WTC11 (cell line): ENCODE data around the gene PIP4K2C. TPM values are rescaled to one million over a fixed set of nuclear protein-coding genes. Genes with fewer than 3 reads are reported as not detected.
A peak's percentile ranks its signal among the peaks of the same experiment; 100 is the strongest.

Experiments
- ATAC-seq: fragments of 200-7000 bp; cut with Tn5 transposase; 2 replicates; pipeline ENCODE4 v1.10.0; 2021; ENCODE audit warnings: mild to moderate bottlenecking, moderate library complexity
- CTCF ChIA-PET: fragments of 300-600 bp; sonication (Branson Sonifier 250); formaldehyde crosslinking; loops from one replicate; lab custom pipeline; 2021; ENCODE audit warnings: antibody characterized with exemption; lab: Charles Lee
- POLR2A ChIA-PET: fragments of 350-600 bp; sonication (Branson Sonifier 250); formaldehyde crosslinking; loops from one replicate; lab custom pipeline; 2021; ENCODE audit warnings: antibody characterized with exemption; lab: Charles Lee
- DNase-seq: peaks from one replicate; pipeline ENCODE4 v3.0.0; 2021; ENCODE audit warnings: low spot score
- H3K27ac Mint-ChIP-seq: 2 replicates; pipeline ENCODE4 v1.8.0; 2021; ENCODE audit warnings: mixed read lengths
- H3K27me3 Mint-ChIP-seq: 2 replicates; pipeline ENCODE4 v1.8.0; 2021; ENCODE audit warnings: low read depth, mild to moderate bottlenecking, moderate library complexity, mixed read lengths
- H3K36me3 Mint-ChIP-seq: 2 replicates; pipeline ENCODE4 v1.8.0; 2021; ENCODE audit warnings: mixed read lengths
- H3K4me1 Mint-ChIP-seq: 2 replicates; pipeline ENCODE4 v1.8.0; 2022; ENCODE audit warnings: mixed read lengths
- H3K4me3 Mint-ChIP-seq: 2 replicates; pipeline ENCODE4 v1.8.0; 2021; ENCODE audit warnings: mild to moderate bottlenecking, moderate library complexity, mixed read lengths
- H3K9me3 Mint-ChIP-seq: 2 replicates; pipeline ENCODE4 v1.8.0; 2021; ENCODE audit warnings: mixed read lengths
- AFF4 ChIP-seq: sonication (generic); formaldehyde crosslinking; IDR thresholded peaks from 2 replicates; pipeline ENCODE4 v1.8.1; 2023; ENCODE audit warnings: mild to moderate bottlenecking, missing genetic modification reagents, borderline replicate concordance
- CREB1 ChIP-seq: sonication (generic); formaldehyde crosslinking; IDR thresholded peaks from 2 replicates; pipeline ENCODE4 v1.8.0; 2023; ENCODE audit warnings: mild to moderate bottlenecking, missing genetic modification reagents
- ETV6 ChIP-seq: sonication (generic); formaldehyde crosslinking; IDR thresholded peaks from 2 replicates; pipeline ENCODE4 v1.8.1; 2022; ENCODE audit warnings: mild to moderate bottlenecking, missing genetic modification reagents
- FOXJ3 ChIP-seq: sonication (generic); formaldehyde crosslinking; IDR thresholded peaks from 2 replicates; pipeline ENCODE4 v1.9.0; 2021; ENCODE audit warnings: missing genetic modification reagents, mild to moderate bottlenecking, borderline replicate concordance
- GABPB1 ChIP-seq: sonication (generic); formaldehyde crosslinking; IDR thresholded peaks from 2 replicates; pipeline ENCODE4 v1.8.1; 2023; ENCODE audit warnings: mild to moderate bottlenecking, missing genetic modification reagents
- MXD4 ChIP-seq: fragments of 250-450 bp; sonication (Bioruptor Pico); IDR thresholded peaks from 2 replicates; pipeline ENCODE4 v1.8.0; 2021; ENCODE audit warnings: mild to moderate bottlenecking, moderate library complexity, borderline replicate concordance
- NFYB ChIP-seq: sonication (generic); formaldehyde crosslinking; conservative IDR thresholded peaks from 2 replicates; pipeline ENCODE4 v1.8.0; 2022; ENCODE audit warnings: low read depth, missing genetic modification reagents
- OVOL2 ChIP-seq: fragments of 250-450 bp; sonication (Bioruptor Pico); IDR thresholded peaks from 2 replicates; pipeline ENCODE4 v1.9.0; 2021; ENCODE audit warnings: mild to moderate bottlenecking, borderline replicate concordance
- SMAD3 ChIP-seq: sonication (generic); formaldehyde crosslinking; IDR thresholded peaks from 2 replicates; pipeline ENCODE4 v1.8.0; 2022; ENCODE audit warnings: missing genetic modification reagents, mild to moderate bottlenecking, borderline replicate concordance
- SOX15 ChIP-seq: fragments of 250-450 bp; sonication (Bioruptor Pico); IDR thresholded peaks from 2 replicates; pipeline ENCODE4 v1.9.0; 2021; ENCODE audit warnings: mild to moderate bottlenecking
- ZNF138 ChIP-seq: sonication (generic); formaldehyde crosslinking; conservative IDR thresholded peaks from 2 replicates; pipeline ENCODE4 v1.8.1; 2022; ENCODE audit warnings: mild to moderate bottlenecking, moderate library complexity, missing genetic modification reagents
- ZNF317 ChIP-seq: sonication (generic); formaldehyde crosslinking; IDR thresholded peaks from 2 replicates; pipeline ENCODE4 v1.8.1; 2023; ENCODE audit warnings: low read depth, mild to moderate bottlenecking, moderate library complexity, missing genetic modification reagents, borderline replicate concordance
- total RNA-seq: library from RNA; stranded (reverse); gene quantifications from 3 replicates; pipeline ENCODE4 v1.2.3, GENCODE V29; 2021
- TF ChIP-seq, protein P1 (sequence below): sonication (generic); formaldehyde crosslinking; IDR thresholded peaks from 2 replicates; pipeline ENCODE4 v1.8.0; 2023; ENCODE audit warnings: missing genetic modification reagents
- TF ChIP-seq, protein P2 (sequence below): sonication (generic); formaldehyde crosslinking; IDR thresholded peaks from 2 replicates; pipeline ENCODE4 v1.8.0; 2022; ENCODE audit warnings: mild to moderate bottlenecking, missing genetic modification reagents
- TF ChIP-seq, protein P3 (sequence below): fragments of 250-450 bp; sonication (Bioruptor Pico); IDR thresholded peaks from 2 replicates; pipeline ENCODE4 v1.9.0; 2021; ENCODE audit warnings: mild to moderate bottlenecking, borderline replicate concordance

Gene PIP4K2C
- total RNA-seq, 1 experiment from 2014 or later, result 25.4 TPM

GRCh38 chr12:57590479-57590863, 521 bp upstream of the PIP4K2C start (continued):
- TF ChIP-seq SMAD3 (CRISPR knock-in tag) (no peak), MXD4 (CRISPR knock-in tag) (no peak), ZNF317 (CRISPR knock-in tag) (no peak), CREB1 (no peak)

DNA sequence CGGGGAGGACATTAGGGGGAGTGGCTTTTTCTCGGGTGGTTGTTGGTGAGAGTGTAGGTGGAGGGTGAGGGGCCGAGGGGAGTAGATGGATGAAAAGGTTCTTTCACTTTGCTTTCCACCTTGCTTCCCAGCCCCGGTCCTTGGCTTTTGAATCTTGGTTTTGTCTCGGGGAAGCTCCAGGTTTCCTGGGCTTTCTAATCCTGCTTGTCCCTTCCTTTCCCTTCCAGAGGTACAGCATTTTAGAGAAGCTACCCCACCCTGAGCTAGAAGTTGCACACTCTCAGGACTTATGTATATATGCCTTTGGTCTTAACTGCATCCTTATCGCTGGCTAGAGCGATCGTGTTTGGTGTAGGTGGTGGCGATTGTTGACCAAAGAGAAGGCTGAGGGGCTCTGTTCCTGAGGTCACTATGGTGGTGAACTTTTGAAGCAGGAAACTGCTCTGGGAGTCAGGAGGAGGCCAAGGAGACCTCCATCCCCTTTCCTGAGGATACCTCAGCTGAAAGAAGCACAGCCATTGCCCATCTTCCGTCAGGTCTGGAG, 862 bp downstream of the PIP4K2C start:
- peaks cover 14% of the 10 kb centered on the region for H3K4me1 Mint-ChIP-seq
- DNase-seq, result no peak
- TF ChIP-seq FOXJ3 (CRISPR knock-in tag) (no peak), OVOL2 (CRISPR knock-in tag) (no peak), AFF4 (no peak), ETV6 (no peak), ZNF138 (CRISPR knock-in tag) (no peak), NFYB (CRISPR knock-in tag) (no peak), SOX15 (CRISPR knock-in tag) (no peak), GABPB1 (no peak)
- TF ChIP-seq, protein P1, sequence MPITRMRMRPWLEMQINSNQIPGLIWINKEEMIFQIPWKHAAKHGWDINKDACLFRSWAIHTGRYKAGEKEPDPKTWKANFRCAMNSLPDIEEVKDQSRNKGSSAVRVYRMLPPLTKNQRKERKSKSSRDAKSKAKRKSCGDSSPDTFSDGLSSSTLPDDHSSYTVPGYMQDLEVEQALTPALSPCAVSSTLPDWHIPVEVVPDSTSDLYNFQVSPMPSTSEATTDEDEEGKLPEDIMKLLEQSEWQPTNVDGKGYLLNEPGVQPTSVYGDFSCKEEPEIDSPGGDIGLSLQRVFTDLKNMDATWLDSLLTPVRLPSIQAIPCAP (CRISPR knock-in tag), result no peak
- TF ChIP-seq, protein P2, sequence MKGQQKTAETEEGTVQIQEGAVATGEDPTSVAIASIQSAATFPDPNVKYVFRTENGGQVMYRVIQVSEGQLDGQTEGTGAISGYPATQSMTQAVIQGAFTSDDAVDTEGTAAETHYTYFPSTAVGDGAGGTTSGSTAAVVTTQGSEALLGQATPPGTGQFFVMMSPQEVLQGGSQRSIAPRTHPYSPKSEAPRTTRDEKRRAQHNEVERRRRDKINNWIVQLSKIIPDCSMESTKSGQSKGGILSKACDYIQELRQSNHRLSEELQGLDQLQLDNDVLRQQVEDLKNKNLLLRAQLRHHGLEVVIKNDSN (CRISPR knock-in tag), result no peak
- TF ChIP-seq, protein P3, sequence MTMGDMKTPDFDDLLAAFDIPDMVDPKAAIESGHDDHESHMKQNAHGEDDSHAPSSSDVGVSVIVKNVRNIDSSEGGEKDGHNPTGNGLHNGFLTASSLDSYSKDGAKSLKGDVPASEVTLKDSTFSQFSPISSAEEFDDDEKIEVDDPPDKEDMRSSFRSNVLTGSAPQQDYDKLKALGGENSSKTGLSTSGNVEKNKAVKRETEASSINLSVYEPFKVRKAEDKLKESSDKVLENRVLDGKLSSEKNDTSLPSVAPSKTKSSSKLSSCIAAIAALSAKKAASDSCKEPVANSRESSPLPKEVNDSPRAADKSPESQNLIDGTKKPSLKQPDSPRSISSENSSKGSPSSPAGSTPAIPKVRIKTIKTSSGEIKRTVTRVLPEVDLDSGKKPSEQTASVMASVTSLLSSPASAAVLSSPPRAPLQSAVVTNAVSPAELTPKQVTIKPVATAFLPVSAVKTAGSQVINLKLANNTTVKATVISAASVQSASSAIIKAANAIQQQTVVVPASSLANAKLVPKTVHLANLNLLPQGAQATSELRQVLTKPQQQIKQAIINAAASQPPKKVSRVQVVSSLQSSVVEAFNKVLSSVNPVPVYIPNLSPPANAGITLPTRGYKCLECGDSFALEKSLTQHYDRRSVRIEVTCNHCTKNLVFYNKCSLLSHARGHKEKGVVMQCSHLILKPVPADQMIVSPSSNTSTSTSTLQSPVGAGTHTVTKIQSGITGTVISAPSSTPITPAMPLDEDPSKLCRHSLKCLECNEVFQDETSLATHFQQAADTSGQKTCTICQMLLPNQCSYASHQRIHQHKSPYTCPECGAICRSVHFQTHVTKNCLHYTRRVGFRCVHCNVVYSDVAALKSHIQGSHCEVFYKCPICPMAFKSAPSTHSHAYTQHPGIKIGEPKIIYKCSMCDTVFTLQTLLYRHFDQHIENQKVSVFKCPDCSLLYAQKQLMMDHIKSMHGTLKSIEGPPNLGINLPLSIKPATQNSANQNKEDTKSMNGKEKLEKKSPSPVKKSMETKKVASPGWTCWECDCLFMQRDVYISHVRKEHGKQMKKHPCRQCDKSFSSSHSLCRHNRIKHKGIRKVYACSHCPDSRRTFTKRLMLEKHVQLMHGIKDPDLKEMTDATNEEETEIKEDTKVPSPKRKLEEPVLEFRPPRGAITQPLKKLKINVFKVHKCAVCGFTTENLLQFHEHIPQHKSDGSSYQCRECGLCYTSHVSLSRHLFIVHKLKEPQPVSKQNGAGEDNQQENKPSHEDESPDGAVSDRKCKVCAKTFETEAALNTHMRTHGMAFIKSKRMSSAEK (CRISPR knock-in tag), result no peak
- H3K4me3 Mint-ChIP-seq, result peak overlapping the region; percentile 89
- no peaks in the 10 kb centered on the region for H3K9me3 Mint-ChIP-seq
- peaks cover 3% of the 10 kb centered on the region; the same call in 1 of the 2 replicates for H3K27me3 Mint-ChIP-seq
- H3K36me3 Mint-ChIP-seq, result peaks cover 8% of the 10 kb centered on the region
- 0 out of 2 replicates have a peak, but pooled peaks have one; percentile 3 for ATAC-seq
- ChIA-PET POLR2A (interaction anchor here (0.6 to 1.3 kb wide), 2 partner anchors 17 to 29 kb away, joined by 3 read pairs; no protein-coding TSS in a partner anchor), CTCF (interaction anchor here (0.6 to 4.7 kb wide), 11 partner anchors 9 to 191 kb away, joined by 3 to 22 read pairs (median 7); partner anchors contain the start of genes B4GALNT1, DTX3 and TSFM)
- peak overlapping the region; percentile 69 for H3K27ac Mint-ChIP-seq
